Activated T-cell treated with anti-CD3 and anti-CD28 coated beads, Interleukin-2, amount 50 U/mL, for 48 hours (primary cell): ENCODE results near the gene TTLL11.
"Not testable (repeated sequence)": the region's sequence is repeated elsewhere in the genome, so short reads cannot be mapped to it uniquely, and the experiment has no call there.

Source experiments
- DNase-seq, 2 experiments: peaks; one replicate each; pipeline ENCODE4 v3.0.0-alpha.2; 2020

TTLL11 gene

GRCh38 chr9:122125509-122126330 is 32.6 kb upstream of the TTLL11 start:
- DNase-seq, result no peak

- peak; percentile 87 to 89 for DNase-seq
These were observed 32.0 kb upstream of the TTLL11 start for GRCh38 chr9:122125158-122125508.

- no peak for DNase-seq
These were observed 31.4 kb upstream of the TTLL11 start for GRCh38 chr9:122124528-122124927.

- DNase-seq, result no peak
These were observed 30.9 kb upstream of the TTLL11 start for GRCh38 chr9:122124048-122124447.

GRCh38 chr9:122122903-122123632 is 30.0 kb upstream of the TTLL11 start:
- DNase-seq, result peak; percentile 86 to 90

- DNase-seq, result no peak
These were observed 29.4 kb upstream of the TTLL11 start for GRCh38 chr9:122122468-122122867.

- DNase-seq, result no peak
These were observed 28.8 kb upstream of the TTLL11 start for GRCh38 chr9:122121931-122122330.

- DNase-seq, result no peak
These were observed 28.3 kb upstream of the TTLL11 start for GRCh38 chr9:122121391-122121790.

GRCh38 chr9:122120316-122121071 is 27.4 kb upstream of the TTLL11 start:
- no peak for DNase-seq

GRCh38 chr9:122119721-122120120 is 26.6 kb upstream of the TTLL11 start:
- no peak for DNase-seq

GRCh38 chr9:122119166-122119521 is 26.0 kb upstream of the TTLL11 start:
- DNase-seq, result no peak

- no peak for DNase-seq
These were observed 25.4 kb upstream of the TTLL11 start for GRCh38 chr9:122118343-122119165.

- not testable (repeated sequence) for DNase-seq
These were observed 24.1 kb upstream of the TTLL11 start for GRCh38 chr9:122117241-122117640.

GRCh38 chr9:122116448-122117173 is 23.5 kb upstream of the TTLL11 start:
- DNase-seq, result no peak

- DNase-seq, result no peak
These were observed 22.9 kb upstream of the TTLL11 start for GRCh38 chr9:122116040-122116439.

- DNase-seq, result no peak
These were observed 22.3 kb upstream of the TTLL11 start for GRCh38 chr9:122115176-122116035.

GRCh38 chr9:122113574-122113973 is 20.5 kb upstream of the TTLL11 start:
- DNase-seq, result no peak

GRCh38 chr9:122112238-122112637 is 19.1 kb upstream of the TTLL11 start:
- no peak for DNase-seq

- DNase-seq, result no peak
These were observed 18.4 kb upstream of the TTLL11 start for GRCh38 chr9:122111413-122112085.

- no peak for DNase-seq
These were observed 17.2 kb upstream of the TTLL11 start for GRCh38 chr9:122110100-122110833.
